ENCODE data around the gene PRKX.
"Not testable (repeated sequence)": the region's sequence is repeated elsewhere in the genome, so short reads cannot be mapped to it uniquely, and the experiment has no call there.

Gene PRKX

DNA sequence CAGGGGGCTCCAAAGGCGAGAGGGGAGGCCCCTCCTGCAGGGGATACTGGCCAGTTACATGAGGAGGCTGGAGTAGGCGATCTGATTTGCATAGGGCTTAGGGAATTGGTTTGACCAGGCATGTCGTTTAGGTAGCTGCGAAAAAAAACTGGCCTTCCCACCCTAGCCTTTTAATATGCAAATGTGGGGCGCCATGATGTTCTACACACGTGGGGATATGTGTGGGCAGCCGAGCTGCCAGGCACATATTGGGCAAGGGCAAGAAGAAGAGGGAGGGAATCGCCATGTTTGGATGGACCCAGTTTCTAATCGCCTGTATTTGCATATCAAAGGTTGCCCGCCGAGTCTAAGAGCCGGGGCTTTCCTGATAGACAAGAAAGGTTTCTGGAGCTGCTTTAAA is 121.3 kb downstream of the PRKX start:
- Histone ChIP-seq H3K36me3 (peaks cover 28% of the 10 kb centered on the region), H3K4me3 (no peak overlapping the region), H3K9ac (no peak overlapping the region), H3K9me3 (no peaks in the 10 kb centered on the region), H3K4me2 (no peak overlapping the region), H3K4me1 (no peaks in the 10 kb centered on the region), H3K27ac (no peak overlapping the region), H4K20me1 (no peaks in the 10 kb centered on the region), H3K27me3 (no peaks in the 10 kb centered on the region)
- no peak for TF ChIP-seq Cebpa-rat (IDR thresholded peaks at IDR 0.05)

GRCh38 chrX:3589474-3589873 is 124.0 kb downstream of the PRKX start:
- Histone ChIP-seq H3K27ac (no peak overlapping the region), H3K27me3 (no peaks in the 10 kb centered on the region), H3K9me3 (no peaks in the 10 kb centered on the region), H4K20me1 (no peaks in the 10 kb centered on the region), H3K4me2 (no peak overlapping the region), H3K4me1 (peaks cover 2% of the 10 kb centered on the region), H3K9ac (no peak overlapping the region), H3K36me3 (0 out of 2 replicates have a peak, but pooled peaks cover 11% of the 10 kb centered on the region), H3K4me3 (no peak overlapping the region)
- TF ChIP-seq Cebpa-rat (IDR thresholded peaks at IDR 0.05): no peak

DNA sequence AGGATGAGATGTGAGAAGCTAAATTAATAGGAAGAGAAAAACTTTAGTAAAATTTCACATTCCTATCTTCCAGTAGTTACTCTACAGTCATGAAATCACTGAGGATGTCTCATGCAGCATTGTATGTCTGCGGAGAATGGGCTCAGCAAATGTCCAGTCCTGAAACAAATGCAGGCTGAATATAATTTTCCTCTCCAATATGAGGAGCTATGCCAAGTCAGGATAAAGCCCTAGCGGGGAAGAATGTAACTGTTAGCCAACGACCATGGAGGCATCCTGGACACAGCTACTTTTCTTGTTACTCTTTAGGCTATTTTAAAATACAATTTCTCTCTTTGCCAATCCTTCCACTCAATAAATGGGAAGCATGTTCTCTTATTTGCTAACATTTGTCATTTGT is 127.7 kb downstream of the PRKX start:
- TF ChIP-seq Cebpa-rat (IDR thresholded peaks at IDR 0.05): no peak
- Histone ChIP-seq H3K4me2 (no peak overlapping the region), H3K27me3 (no peaks in the 10 kb centered on the region), H3K4me3 (no peak overlapping the region), H3K9ac (no peak overlapping the region), H3K9me3 (no peaks in the 10 kb centered on the region), H4K20me1 (no peaks in the 10 kb centered on the region), H3K27ac (no peak overlapping the region), H3K36me3 (peaks cover 8% of the 10 kb centered on the region; the same call in 1 of the 2 replicates), H3K4me1 (peaks cover 6% of the 10 kb centered on the region)

DNA sequence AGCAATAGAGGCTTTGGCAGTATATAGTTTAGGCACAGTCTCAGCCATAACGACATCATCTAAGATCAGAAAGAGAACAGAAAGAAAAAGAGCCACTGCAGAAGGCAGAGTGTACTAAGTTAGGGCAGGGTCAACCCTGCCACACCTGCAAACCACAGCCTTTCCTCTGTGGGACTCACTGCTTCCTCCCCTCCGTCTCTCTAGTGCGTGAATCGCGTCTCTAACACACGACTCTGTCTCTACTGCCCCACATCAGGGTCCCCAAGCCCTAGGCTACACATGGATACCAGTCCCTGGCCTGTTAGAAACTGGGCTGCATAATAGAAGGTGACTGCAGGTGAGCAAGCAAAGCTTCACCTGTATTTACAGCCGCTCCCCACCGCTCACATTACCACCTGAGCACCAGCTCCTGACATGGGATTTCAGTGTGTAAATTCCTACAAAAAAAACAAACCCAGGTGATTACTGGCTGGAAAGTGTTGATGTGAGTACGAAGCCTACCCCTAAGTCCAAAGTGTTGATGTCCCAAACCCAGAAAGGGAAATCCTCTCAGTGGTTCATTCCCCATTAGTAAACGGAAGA is 128.9 kb downstream of the PRKX start:
- Histone ChIP-seq H3K36me3 (peaks cover 8% of the 10 kb centered on the region; the same call in 1 of the 2 replicates), H3K9me3 (no peaks in the 10 kb centered on the region), H3K9ac (no peak overlapping the region), H4K20me1 (no peaks in the 10 kb centered on the region), H3K27ac (no peak overlapping the region), H3K4me2 (no peak overlapping the region), H3K27me3 (no peaks in the 10 kb centered on the region), H3K4me3 (no peak overlapping the region), H3K4me1 (peaks cover 6% of the 10 kb centered on the region)
- TF ChIP-seq Cebpa-rat (IDR thresholded peaks at IDR 0.05): no peak

GRCh38 chrX:3582451-3582850 is 131.0 kb downstream of the PRKX start:
- no peak for TF ChIP-seq Cebpa-rat (IDR thresholded peaks at IDR 0.05)
- H4K20me1 ChIP-seq: no peaks in the 10 kb centered on the region
- peaks cover 6% of the 10 kb centered on the region for H3K4me1 ChIP-seq
- H3K4me3 ChIP-seq: no peak overlapping the region
- no peaks in the 10 kb centered on the region for H3K9me3 ChIP-seq
- peaks cover 8% of the 10 kb centered on the region; the same call in 1 of the 2 replicates for H3K36me3 ChIP-seq
- no peak overlapping the region for H3K9ac ChIP-seq
- H3K27ac ChIP-seq: no peak overlapping the region
- H3K27me3 ChIP-seq: no peaks in the 10 kb centered on the region
- H3K4me2 ChIP-seq: no peak overlapping the region

GRCh38 chrX:3581609-3582108 is 131.8 kb downstream of the PRKX start:
- H3K27ac ChIP-seq: no peak overlapping the region
- H3K9ac ChIP-seq: no peak overlapping the region
- no peak for TF ChIP-seq Cebpa-rat (IDR thresholded peaks at IDR 0.05)
- H3K9me3 ChIP-seq: no peaks in the 10 kb centered on the region
- peaks cover 8% of the 10 kb centered on the region; the same call in 1 of the 2 replicates for H3K36me3 ChIP-seq
- H3K4me1 ChIP-seq: peaks cover 6% of the 10 kb centered on the region
- H3K27me3 ChIP-seq: no peaks in the 10 kb centered on the region
- H3K4me2 ChIP-seq: no peak overlapping the region
- no peaks in the 10 kb centered on the region for H4K20me1 ChIP-seq
- no peak overlapping the region for H3K4me3 ChIP-seq

- Histone ChIP-seq H4K20me1 (no peaks in the 10 kb centered on the region), H3K27me3 (no peaks in the 10 kb centered on the region), H3K4me3 (no peak overlapping the region), H3K4me2 (no peak overlapping the region), H3K9me3 (no peaks in the 10 kb centered on the region), H3K27ac (no peak overlapping the region), H3K9ac (no peak overlapping the region), H3K36me3 (peaks cover 8% of the 10 kb centered on the region; the same call in 1 of the 2 replicates), H3K4me1 (no peaks in the 10 kb centered on the region)
- TF ChIP-seq Cebpa-rat (IDR thresholded peaks at IDR 0.05): no peak
These were observed 135.9 kb downstream of the PRKX start for GRCh38 chrX:3577551-3577950.

DNA sequence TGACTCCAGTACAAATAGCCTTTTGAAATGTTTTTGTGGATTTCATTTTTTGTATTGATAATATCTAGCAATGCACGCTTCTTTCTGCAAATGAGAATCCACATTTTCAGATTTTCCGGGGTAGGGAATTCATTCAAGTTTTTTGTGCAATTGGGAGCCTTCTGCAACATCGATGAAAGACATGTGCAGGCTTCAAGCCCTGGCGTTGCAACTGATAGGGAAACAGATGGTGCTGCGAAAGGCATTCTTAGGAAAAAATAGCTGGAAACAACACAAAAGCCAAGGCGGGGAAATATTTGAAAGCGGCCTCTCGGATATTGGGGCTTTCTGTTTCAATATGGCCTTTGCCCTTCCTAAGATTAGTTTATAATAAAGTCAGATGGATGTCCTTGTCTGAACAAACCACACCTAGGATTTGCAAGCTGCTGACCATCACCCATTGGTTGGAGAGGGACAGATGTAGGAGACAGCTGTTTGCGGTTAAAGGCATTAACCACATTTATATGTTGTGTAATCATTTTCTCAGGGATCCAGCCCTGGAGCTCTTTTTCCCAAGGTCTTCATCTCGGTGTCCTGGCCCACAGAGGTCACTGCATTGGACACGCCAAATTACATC is 136.5 kb downstream of the PRKX start:
- no peaks in the 10 kb centered on the region for H3K9me3 ChIP-seq
- H3K4me1 ChIP-seq: no peaks in the 10 kb centered on the region
- peaks cover 4% of the 10 kb centered on the region; the same call in 1 of the 2 replicates for H3K36me3 ChIP-seq

GRCh38 chrX:3567686-3568085 is 145.8 kb downstream of the PRKX start:
- Histone ChIP-seq H3K27me3 (no peaks in the 10 kb centered on the region), H4K20me1 (no peaks in the 10 kb centered on the region), H3K9me3 (no peaks in the 10 kb centered on the region), H3K4me2 (no peak overlapping the region), H3K36me3 (no peaks in the 10 kb centered on the region), H3K4me1 (no peaks in the 10 kb centered on the region), H3K27ac (no peak overlapping the region), H3K9ac (no peak overlapping the region), H3K4me3 (no peak overlapping the region)
- TF ChIP-seq Cebpa-rat (IDR thresholded peaks at IDR 0.05): no peak

More for the DNA sequence above, 136.5 kb downstream of the PRKX start:
- no peak for TF ChIP-seq Cebpa-rat (IDR thresholded peaks at IDR 0.05)
- Histone ChIP-seq H3K4me3 (no peak overlapping the region), H4K20me1 (no peaks in the 10 kb centered on the region), H3K27me3 (no peaks in the 10 kb centered on the region), H3K9ac (no peak overlapping the region), H3K4me2 (no peak overlapping the region), H3K27ac (no peak overlapping the region)

GRCh38 chrX:3563451-3563850 is 150.0 kb downstream of the PRKX start:
- no peak overlapping the region for H3K4me2 ChIP-seq
- H3K27ac ChIP-seq: no peak overlapping the region
- H4K20me1 ChIP-seq: no peaks in the 10 kb centered on the region
- TF ChIP-seq Cebpa-rat (IDR thresholded peaks at IDR 0.05): no peak
- H3K4me1 ChIP-seq: no peaks in the 10 kb centered on the region
- no peaks in the 10 kb centered on the region for H3K27me3 ChIP-seq
- no peaks in the 10 kb centered on the region; the same call in 1 of the 2 replicates for H3K9me3 ChIP-seq
- no peaks in the 10 kb centered on the region for H3K36me3 ChIP-seq
- no peak overlapping the region for H3K9ac ChIP-seq
- H3K4me3 ChIP-seq: no peak overlapping the region

DNA sequence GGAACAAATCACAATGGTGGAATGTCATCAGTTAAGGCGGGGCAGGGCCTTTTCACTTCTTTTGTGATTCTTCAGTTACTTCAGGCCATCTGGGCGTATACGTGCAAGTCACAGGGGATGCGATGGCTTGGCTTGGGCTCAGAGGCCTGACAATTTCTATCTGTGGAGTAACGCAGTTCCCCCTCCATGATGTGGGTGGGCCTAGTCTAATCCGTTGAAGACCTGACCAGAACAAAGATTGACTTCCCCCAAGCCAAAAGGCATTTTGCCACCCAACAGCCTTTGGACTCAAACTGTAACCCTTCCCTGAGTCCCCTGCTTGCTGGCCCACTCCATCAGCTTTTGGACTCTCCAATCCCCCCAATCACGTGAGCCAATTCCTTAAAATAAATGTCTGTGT is 153.4 kb downstream of the PRKX start:
- H4K20me1 ChIP-seq, H3K4me3 ChIP-seq, H3K27ac ChIP-seq, H3K4me1 ChIP-seq, H3K9ac ChIP-seq, H3K36me3 ChIP-seq, H3K4me2 ChIP-seq, H3K27me3 ChIP-seq, H3K9me3 ChIP-seq: not testable (repeated sequence)

All from BLaER1 (cell line).